ENCODE results near the gene STAB1.
A peak's percentile ranks its signal among the peaks of the same experiment; 100 is the strongest.

The STAB1 gene

DNA sequence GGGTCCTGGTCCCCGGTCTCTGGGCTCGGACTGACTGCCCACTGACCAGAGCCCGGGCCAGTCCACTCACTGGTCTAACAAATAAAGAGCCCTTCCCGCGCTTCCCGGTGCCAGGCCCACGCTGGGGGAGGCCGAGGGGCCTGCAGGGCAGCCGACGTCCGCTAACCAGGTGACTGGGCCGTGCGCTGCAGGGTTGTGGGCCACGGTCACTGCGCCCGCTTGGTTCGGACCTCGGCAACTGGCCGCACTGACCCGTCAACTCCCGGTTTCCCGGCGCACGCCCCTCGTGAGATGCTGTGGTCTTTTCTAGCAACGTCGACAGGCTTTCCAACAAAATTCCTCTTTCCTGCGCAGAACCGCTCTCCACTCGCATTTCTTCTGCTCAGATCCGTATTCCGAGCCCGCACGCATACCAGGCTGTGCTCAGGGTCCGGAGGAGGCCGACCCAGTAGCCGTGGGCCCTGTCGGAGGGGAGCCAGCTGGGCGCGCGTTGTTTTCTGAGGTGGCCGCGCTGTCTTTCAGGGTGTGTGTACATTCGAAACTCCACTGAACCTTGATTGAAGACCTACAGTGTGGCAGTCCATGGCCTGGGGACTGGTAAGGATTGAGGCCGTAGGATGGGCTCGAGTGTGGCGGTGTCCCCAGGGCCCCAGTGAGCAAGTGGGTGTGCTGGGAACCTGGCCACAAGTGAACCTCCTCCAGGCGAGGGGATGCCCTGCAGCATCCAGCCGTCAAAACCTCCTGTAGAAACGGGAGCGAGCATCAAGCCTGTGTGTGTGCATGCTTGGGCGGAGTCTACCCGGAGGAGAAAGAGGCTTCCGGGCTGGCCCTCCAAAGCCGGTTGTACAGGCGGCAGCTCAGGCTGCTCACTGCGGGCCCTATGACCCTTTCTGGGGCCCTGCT is 39.4 kb downstream of the STAB1 start:
- Mint-ChIP-seq H3K4me3 (peak overlapping the region; percentile 87), H3K9me3 (no peaks in the 10 kb centered on the region), H3K36me3 (peaks cover 7% of the 10 kb centered on the region), H3K27me3 (no peaks in the 10 kb centered on the region), H3K27ac (no peak overlapping the region), H3K4me1 (peaks cover 26% of the 10 kb centered on the region)
- no peak for DNase-seq (ENCODE audit: low spot score in 2 of 2)
- no peak for ATAC-seq (ENCODE audit: low read depth)

GRCh38 chr3:52535411-52536111 is 40.4 kb downstream of the STAB1 start:
- H3K27ac Mint-ChIP-seq = peak overlapping the region; percentile 97
- H3K4me1 Mint-ChIP-seq = peaks cover 28% of the 10 kb centered on the region
- H3K27me3 Mint-ChIP-seq = no peaks in the 10 kb centered on the region
- H3K4me3 Mint-ChIP-seq = peak overlapping the region; percentile 96
- no peak for DNase-seq (ENCODE audit: low spot score in 2 of 2)
- ATAC-seq (ENCODE audit: low read depth) = no peak
- peaks cover 7% of the 10 kb centered on the region for H3K36me3 Mint-ChIP-seq
- no peaks in the 10 kb centered on the region for H3K9me3 Mint-ChIP-seq

DNA sequence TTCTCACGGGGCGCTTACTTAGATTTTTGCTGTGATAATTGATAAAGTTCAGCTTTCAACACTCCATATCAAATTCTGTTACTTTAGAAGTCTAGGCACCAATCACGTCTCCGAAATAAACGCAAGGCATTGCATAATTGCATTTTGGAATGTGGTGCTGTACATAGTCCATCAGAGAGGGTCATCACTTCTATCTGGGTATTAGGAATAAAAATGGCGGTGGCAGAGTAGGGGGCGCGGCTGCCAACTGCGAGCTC is 40.9 kb downstream of the STAB1 start:
- H3K4me3 Mint-ChIP-seq = peak overlapping the region; percentile 96
- peaks cover 28% of the 10 kb centered on the region for H3K4me1 Mint-ChIP-seq

GRCh38 chr3:52536369-52537164 is 41.4 kb downstream of the STAB1 start, which contains the start of gene UQCC5:
Gene UQCC5 (plus strand): TSS chr3:52536605. CDS start chr3:52536756, 151 bp downstream.
- ATAC-seq (ENCODE audit: low read depth) = peak; percentile 89
- peaks cover 7% of the 10 kb centered on the region for H3K36me3 Mint-ChIP-seq
- H3K4me1 Mint-ChIP-seq = peaks cover 28% of the 10 kb centered on the region
- DNase-seq (ENCODE audit: low spot score in 2 of 2) = peak; percentile 86 to 96
- peak within 1 kb of the TSS; percentile 97 for H3K27ac Mint-ChIP-seq
- H3K9me3 Mint-ChIP-seq = no peaks in the 10 kb centered on the region
- H3K27me3 Mint-ChIP-seq = no peaks in the 10 kb centered on the region
- H3K4me3 Mint-ChIP-seq = peak within 1 kb of the TSS; percentile 96

More for the DNA sequence above, 40.9 kb downstream of the STAB1 start:
- ATAC-seq (ENCODE audit: low read depth) (no peak), DNase-seq (ENCODE audit: low spot score in 2 of 2) (no peak)
- H3K9me3 Mint-ChIP-seq = no peaks in the 10 kb centered on the region
- peak overlapping the region; percentile 97 for H3K27ac Mint-ChIP-seq
- H3K36me3 Mint-ChIP-seq = peaks cover 7% of the 10 kb centered on the region
- no peaks in the 10 kb centered on the region for H3K27me3 Mint-ChIP-seq

- H3K27ac Mint-ChIP-seq = peak overlapping the region; percentile 97
- no peaks in the 10 kb centered on the region for H3K27me3 Mint-ChIP-seq
- H3K4me3 Mint-ChIP-seq = peak overlapping the region; percentile 96
- peaks cover 9% of the 10 kb centered on the region for H3K36me3 Mint-ChIP-seq
- peaks cover 28% of the 10 kb centered on the region for H3K4me1 Mint-ChIP-seq
- no peaks in the 10 kb centered on the region for H3K9me3 Mint-ChIP-seq
- ATAC-seq (ENCODE audit: low read depth) (no peak), DNase-seq (ENCODE audit: low spot score in 2 of 2) (no peak)
These were observed 42.1 kb downstream of the STAB1 start for GRCh38 chr3:52537165-52537620.

DNA sequence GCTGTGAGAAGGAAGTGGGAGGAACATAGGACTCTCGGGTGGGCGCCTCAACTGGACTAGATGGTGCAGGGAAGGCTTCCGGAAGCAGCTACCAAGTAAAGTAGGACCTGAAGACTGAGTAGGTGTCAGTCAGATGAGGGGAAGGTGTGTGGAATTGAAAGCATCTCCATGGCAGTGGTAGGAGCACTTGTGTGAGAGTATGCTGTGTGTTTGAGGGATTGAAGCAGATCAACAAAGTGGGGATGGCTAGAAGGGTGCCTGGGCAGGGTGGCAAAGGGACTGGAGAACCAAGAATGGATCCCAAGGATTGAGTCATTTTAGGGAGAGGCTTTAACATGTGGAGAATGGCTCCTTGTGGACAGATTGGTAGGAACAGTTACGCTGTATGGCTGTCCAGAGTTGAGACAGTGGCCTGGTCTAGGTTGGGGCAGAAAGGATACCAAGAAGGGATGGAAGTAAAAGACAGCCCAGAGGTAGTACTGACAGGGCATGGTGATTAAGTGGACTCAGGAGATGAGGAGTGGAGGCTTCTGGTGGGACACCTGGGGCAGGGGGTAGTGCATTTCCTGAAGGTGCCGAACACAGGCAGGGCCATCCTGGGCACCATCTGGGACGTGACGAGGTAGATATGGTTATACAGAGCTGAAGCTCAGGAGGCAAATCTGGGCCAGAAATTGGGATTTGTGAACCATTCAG is 42.7 kb downstream of the STAB1 start:
- Mint-ChIP-seq H3K4me1 (peaks cover 24% of the 10 kb centered on the region), H3K36me3 (peaks cover 9% of the 10 kb centered on the region), H3K27ac (peak overlapping the region; percentile 97), H3K9me3 (no peaks in the 10 kb centered on the region), H3K27me3 (no peaks in the 10 kb centered on the region), H3K4me3 (peak overlapping the region; percentile 96)
- ATAC-seq (ENCODE audit: low read depth) (no peak), DNase-seq (ENCODE audit: low spot score in 2 of 2) (no peak)

DNA sequence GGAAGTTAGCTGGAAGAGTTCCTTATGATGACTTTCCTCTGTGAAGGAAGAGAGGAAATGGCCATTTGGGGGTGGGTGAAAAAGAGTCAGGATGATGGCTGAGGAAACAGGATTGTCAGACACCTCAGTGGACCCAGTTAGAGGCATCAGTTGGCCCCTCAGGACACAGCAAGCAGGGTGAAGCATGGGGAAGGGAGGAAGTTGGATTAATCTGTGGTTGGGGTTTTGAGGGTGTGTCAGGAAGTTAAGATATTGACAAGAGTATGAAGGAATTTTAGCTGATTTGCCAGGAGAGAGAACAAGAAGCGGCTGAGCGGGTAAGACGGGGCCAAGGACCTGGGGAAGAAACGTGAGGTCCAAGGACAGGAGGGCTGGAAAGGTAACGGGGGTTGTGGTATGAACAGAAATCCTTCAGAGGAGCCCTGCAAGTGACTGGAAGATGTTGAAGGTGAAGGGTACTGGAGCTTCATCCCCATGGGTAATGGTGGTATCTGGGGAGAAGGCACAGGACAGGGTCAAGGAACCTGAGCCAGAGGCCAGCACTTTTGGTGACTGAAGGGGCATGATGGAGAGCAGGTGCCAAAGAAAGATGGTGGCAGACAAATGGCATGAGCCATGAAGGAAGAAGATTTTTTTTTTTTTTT is 44.0 kb downstream of the STAB1 start:
- Mint-ChIP-seq H3K36me3 (peaks cover 9% of the 10 kb centered on the region), H3K9me3 (no peaks in the 10 kb centered on the region), H3K27me3 (no peaks in the 10 kb centered on the region), H3K4me3 (no peak overlapping the region), H3K27ac (peak overlapping the region; percentile 29), H3K4me1 (peaks cover 24% of the 10 kb centered on the region)
- no peak for ATAC-seq (ENCODE audit: low read depth)
- DNase-seq (ENCODE audit: low spot score in 2 of 2) = no peak

DNA sequence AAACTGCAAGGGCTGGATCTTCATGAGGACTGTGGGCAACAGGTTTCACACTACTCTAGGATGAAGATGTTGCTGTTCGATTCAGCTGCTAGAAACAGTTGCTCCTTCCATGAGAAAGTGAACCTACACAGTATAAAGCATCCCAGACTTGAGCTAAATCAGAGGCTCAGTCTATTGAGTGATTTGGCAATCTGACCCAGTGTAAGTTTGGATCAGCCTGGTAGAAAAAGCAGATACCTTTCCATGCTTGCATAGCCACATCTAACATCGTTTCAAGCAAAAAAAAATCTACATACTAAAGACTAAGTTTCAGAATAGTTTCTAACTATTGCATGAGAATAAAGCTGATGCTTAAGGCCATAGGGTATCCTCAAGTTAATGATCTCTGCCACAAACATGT is 45.9 kb downstream of the STAB1 start:
- no peaks in the 10 kb centered on the region for H3K27me3 Mint-ChIP-seq
- H3K36me3 Mint-ChIP-seq = peaks cover 9% of the 10 kb centered on the region
- no peak for ATAC-seq (ENCODE audit: low read depth)
- DNase-seq (ENCODE audit: low spot score in 2 of 2) = no peak
- peaks cover 23% of the 10 kb centered on the region for H3K4me1 Mint-ChIP-seq
- no peaks in the 10 kb centered on the region for H3K9me3 Mint-ChIP-seq
- no peak overlapping the region for H3K4me3 Mint-ChIP-seq
- H3K27ac Mint-ChIP-seq = no peak overlapping the region

GRCh38 chr3:52544937-52545336 is 49.8 kb downstream of the STAB1 start:
- DNase-seq (ENCODE audit: low spot score in 2 of 2) (no peak), ATAC-seq (ENCODE audit: low read depth) (no peak)
- H3K27me3 Mint-ChIP-seq = no peaks in the 10 kb centered on the region
- H3K36me3 Mint-ChIP-seq = peaks cover 4% of the 10 kb centered on the region
- no peak overlapping the region for H3K4me3 Mint-ChIP-seq
- H3K9me3 Mint-ChIP-seq = no peaks in the 10 kb centered on the region
- peak overlapping the region; percentile 36 for H3K27ac Mint-ChIP-seq
- peaks cover under 1% of the 10 kb centered on the region for H3K4me1 Mint-ChIP-seq

- H3K9me3 Mint-ChIP-seq = no peaks in the 10 kb centered on the region
- no peak for ATAC-seq (ENCODE audit: low read depth)
- H3K4me1 Mint-ChIP-seq = no peaks in the 10 kb centered on the region
- no peak for DNase-seq (ENCODE audit: low spot score in 2 of 2)
- peaks cover 8% of the 10 kb centered on the region for H3K36me3 Mint-ChIP-seq
- H3K4me3 Mint-ChIP-seq = no peak overlapping the region
- H3K27me3 Mint-ChIP-seq = no peaks in the 10 kb centered on the region
- no peak overlapping the region for H3K27ac Mint-ChIP-seq
These were observed 51.2 kb downstream of the STAB1 start for GRCh38 chr3:52546111-52546901.

- Mint-ChIP-seq H3K9me3 (no peaks in the 10 kb centered on the region), H3K27ac (no peak overlapping the region), H3K36me3 (peaks cover 7% of the 10 kb centered on the region), H3K27me3 (no peaks in the 10 kb centered on the region), H3K4me3 (no peak overlapping the region), H3K4me1 (no peaks in the 10 kb centered on the region)
- ATAC-seq (ENCODE audit: low read depth) (no peak), DNase-seq (ENCODE audit: low spot score in 2 of 2) (no peak)
These were observed 52.0 kb downstream of the STAB1 start for GRCh38 chr3:52547143-52547542.

GRCh38 chr3:52551118-52551517 is 56.0 kb downstream of the STAB1 start:
- no peak overlapping the region for H3K4me3 Mint-ChIP-seq
- DNase-seq (ENCODE audit: low spot score in 2 of 2) (no peak), ATAC-seq (ENCODE audit: low read depth) (no peak)
- H3K36me3 Mint-ChIP-seq = peaks cover 12% of the 10 kb centered on the region
- no peaks in the 10 kb centered on the region for H3K27me3 Mint-ChIP-seq
- H3K4me1 Mint-ChIP-seq = no peaks in the 10 kb centered on the region
- H3K27ac Mint-ChIP-seq = peak overlapping the region; percentile 53
- no peaks in the 10 kb centered on the region for H3K9me3 Mint-ChIP-seq

Data from memory B cell (primary cell).